Gastrocnemius medialis (tissue), 4 donors: Measurements from ENCODE around the gene CDK17. TPM values are rescaled to one million over a fixed set of nuclear protein-coding genes. Genes with fewer than 3 reads are reported as not detected.
"Not testable (repeated sequence)": the region's sequence is repeated elsewhere in the genome, so short reads cannot be mapped to it uniquely, and the experiment has no call there.

Source experiments
- ATAC-seq, 2 donors: fragments of 150-250 bp; one replicate each; pipeline ENCODE4 v1.9.1; 2016
- DNase-seq, 2 donors: peaks; one replicate each; pipeline ENCODE4 v3.0.0-alpha.2; 2019
- H3K27ac ChIP-seq, 4 donors: fragments of 200-600 bp; sonication (generic); 1 replicate in 1 of 4; 2 replicates in 3 of 4; pipeline ENCODE4 v1.5.1; 2016 to 2018; ENCODE audit warnings: mild to moderate bottlenecking in 2 of 4, moderate library complexity in 1 of 4
- H3K27me3 ChIP-seq, 3 donors: fragments of 200-600 bp; sonication (generic) in 2 of 3; 1 replicate in 1 of 3; 2 replicates in 2 of 3; pipeline versions ENCODE4 v1.5.1 to v1.6.0; 2016 to 2019; ENCODE audit warnings: mild to moderate bottlenecking in 1 of 3, moderate library complexity in 1 of 3
- H3K36me3 ChIP-seq, 2 donors: fragments of 200-600 bp; sonication (generic) in 1 of 2; one replicate each; pipeline ENCODE4 v1.5.1; 2017 to 2018
- H3K4me1 ChIP-seq, 2 donors: fragments of 200-600 bp; sonication (generic) in 1 of 2; one replicate each; pipeline ENCODE4 v1.5.1; 2016 to 2017; ENCODE audit warnings: mild to moderate bottlenecking in 2 of 2
- H3K4me3 ChIP-seq, 4 donors: fragments of 200-600 bp; sonication (generic) in 3 of 4; 1 replicate in 1 of 4; 2 replicates in 3 of 4; pipeline ENCODE4 v1.5.1; 2016 to 2019; ENCODE audit warnings: mild to moderate bottlenecking in 2 of 4
- H3K9me3 ChIP-seq, 3 donors: fragments of 200-600 bp; sonication (generic) in 2 of 3; 1 replicate in 1 of 3; 2 replicates in 2 of 3; pipeline ENCODE4 v1.5.1; 2016 to 2019
- POLR2A ChIP-seq, 2 donors: fragments of 450-650 bp; IDR thresholded peaks; one replicate each; pipeline ENCODE4 v1.6.1; 2017; ENCODE audit warnings: antibody characterized with exemption in 2 of 2, mild to moderate bottlenecking in 2 of 2, moderate library complexity in 2 of 2
- in situ Hi-C, 4 donors: fragments of 200-750 bp; cut with MboI; loops; one replicate each; pipeline versions ENCODE4 v1.15.0 to v1.8.0; 2017; ENCODE audit warnings: low sequenced_read_pairs in 4 of 4
- intact Hi-C: fragments of 100-400 bp; cut with DNase I; formaldehyde crosslinking; loops from one replicate; pipeline ENCODE4 v1.15.1; 2023; ENCODE audit warnings: low total_unique reads
- total RNA-seq, 4 donors: library from RNA; depleted of rRNA; stranded (reverse); fragments of >200 nt; gene quantifications; one replicate each; pipeline versions ENCODE4 v1.1.0 to v1.2.3, GENCODE V29; 2016
- TF ChIP-seq, protein P1 (sequence below), 5 experiments: fragments of 450-650 bp in 3 of 5; fragments of 200-600 bp in 2 of 5; sonication (generic) in 2 of 5; IDR thresholded peaks in 4 of 5; conservative IDR thresholded peaks in 1 of 5; 1 replicate in 4 of 5; 2 replicates in 1 of 5; pipeline ENCODE4 v1.5.1; 2016 to 2019; ENCODE audit warnings: antibody characterized with exemption in 5 of 5, mild to moderate bottlenecking in 3 of 5, moderate library complexity in 3 of 5

The CDK17 gene
- total RNA-seq, 4 donors from 2014 or later: 10.9 to 25.1 (median 20.9) TPM

DNA sequence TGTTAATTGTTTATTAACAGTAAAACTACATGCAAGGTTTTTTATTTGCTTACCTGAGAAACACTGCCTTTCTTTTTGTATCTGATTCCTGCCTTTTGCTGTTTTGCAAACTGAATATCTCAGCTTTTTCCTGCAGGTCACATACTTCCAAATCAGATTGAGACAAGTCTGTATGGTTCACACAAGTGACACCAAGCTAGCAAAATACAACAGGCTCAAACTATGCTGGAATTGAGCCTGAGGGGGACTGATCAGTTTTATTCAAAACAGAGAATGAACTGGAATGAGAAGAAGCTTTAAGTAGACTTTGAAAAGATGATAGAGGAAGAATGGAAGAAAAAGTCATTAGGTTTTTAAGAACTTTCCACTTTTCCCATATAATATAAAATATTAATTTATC, 12.2 kb upstream of the CDK17 start:
- no peaks in the 10 kb centered on the region for H3K4me1 ChIP-seq
- DNase-seq: no peak
- no peaks in the 10 kb centered on the region for H3K36me3 ChIP-seq
- intact Hi-C loops: no loop called here
- ATAC-seq: no peak
- H3K4me3 ChIP-seq: no peak overlapping the region
- TF ChIP-seq POLR2A (IDR thresholded peaks at IDR 0.05): no peak
- TF ChIP-seq, protein P1, sequence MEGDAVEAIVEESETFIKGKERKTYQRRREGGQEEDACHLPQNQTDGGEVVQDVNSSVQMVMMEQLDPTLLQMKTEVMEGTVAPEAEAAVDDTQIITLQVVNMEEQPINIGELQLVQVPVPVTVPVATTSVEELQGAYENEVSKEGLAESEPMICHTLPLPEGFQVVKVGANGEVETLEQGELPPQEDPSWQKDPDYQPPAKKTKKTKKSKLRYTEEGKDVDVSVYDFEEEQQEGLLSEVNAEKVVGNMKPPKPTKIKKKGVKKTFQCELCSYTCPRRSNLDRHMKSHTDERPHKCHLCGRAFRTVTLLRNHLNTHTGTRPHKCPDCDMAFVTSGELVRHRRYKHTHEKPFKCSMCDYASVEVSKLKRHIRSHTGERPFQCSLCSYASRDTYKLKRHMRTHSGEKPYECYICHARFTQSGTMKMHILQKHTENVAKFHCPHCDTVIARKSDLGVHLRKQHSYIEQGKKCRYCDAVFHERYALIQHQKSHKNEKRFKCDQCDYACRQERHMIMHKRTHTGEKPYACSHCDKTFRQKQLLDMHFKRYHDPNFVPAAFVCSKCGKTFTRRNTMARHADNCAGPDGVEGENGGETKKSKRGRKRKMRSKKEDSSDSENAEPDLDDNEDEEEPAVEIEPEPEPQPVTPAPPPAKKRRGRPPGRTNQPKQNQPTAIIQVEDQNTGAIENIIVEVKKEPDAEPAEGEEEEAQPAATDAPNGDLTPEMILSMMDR (IDR thresholded peaks at IDR 0.05 in 4 of 5, conservative IDR thresholded peaks at IDR 0.05 in 1 of 5): no peak
- in situ Hi-C loops: loop anchor here in 1 of 4 donors (25.0 kb wide), 1 partner anchor 350 kb away; no protein-coding TSS in a partner anchor
- H3K27me3 ChIP-seq: no peaks in the 10 kb centered on the region
- no peaks in the 10 kb centered on the region for H3K9me3 ChIP-seq
- no peak overlapping the region for H3K27ac ChIP-seq

DNA sequence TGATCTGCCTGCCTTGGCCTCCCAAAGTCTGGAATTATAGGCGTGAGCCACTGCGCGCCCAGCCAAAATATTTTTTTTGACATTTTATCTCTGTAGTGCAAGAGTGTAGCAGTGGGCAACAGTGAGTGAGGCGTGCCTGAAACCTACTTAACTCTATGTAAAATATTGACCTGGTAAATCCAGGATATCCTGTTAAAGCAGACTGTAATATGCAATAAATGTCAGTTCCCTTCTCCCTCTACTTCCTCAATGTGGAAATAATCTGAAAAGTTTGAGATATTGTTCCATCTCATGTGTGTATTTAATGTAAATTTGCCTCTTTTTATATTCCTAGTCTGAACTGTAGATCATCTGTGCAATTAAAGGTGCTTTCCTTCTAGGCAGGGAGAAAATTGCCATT, 9.5 kb upstream of the CDK17 start:
- Histone ChIP-seq H3K4me3 (no peak overlapping the region), H3K36me3 (no peaks in the 10 kb centered on the region), H3K4me1 (no peaks in the 10 kb centered on the region), H3K27me3 (no peaks in the 10 kb centered on the region), H3K27ac (no peak overlapping the region), H3K9me3 (no peaks in the 10 kb centered on the region)
- TF ChIP-seq POLR2A (IDR thresholded peaks at IDR 0.05): no peak
- TF ChIP-seq, protein P1 (IDR thresholded peaks at IDR 0.05 in 4 of 5, conservative IDR thresholded peaks at IDR 0.05 in 1 of 5): no peak
- ATAC-seq (no peak), DNase-seq (no peak)
- intact Hi-C loops: loop anchor here (10.0 kb wide), 2 partner anchors 345 to 495 kb away; partner anchors contain the start of gene NEDD1
- in situ Hi-C loops: loop anchor here in 2 of 4 donors (10.0 to 25.0 kb wide), 3 partner anchors 195 to 365 kb away; no protein-coding TSS in a partner anchor

DNA sequence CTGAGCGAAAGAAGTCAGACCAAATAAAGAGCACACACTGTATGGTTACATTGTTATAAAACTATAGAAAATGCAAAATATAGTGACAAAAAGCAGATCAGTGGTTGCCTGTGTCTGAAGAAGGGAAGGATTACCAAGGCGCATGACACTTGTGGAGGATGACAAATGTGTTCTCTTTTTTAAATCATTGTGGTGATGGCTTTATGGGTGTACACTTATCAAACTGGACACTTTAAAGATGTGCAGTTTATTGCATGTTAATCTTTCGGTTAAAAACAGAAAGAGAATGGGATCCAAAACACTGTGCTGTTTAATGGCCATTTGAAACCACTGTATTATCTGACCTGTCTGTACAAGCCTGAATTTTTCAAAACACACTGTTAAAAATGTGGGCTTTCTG, 8.8 kb upstream of the CDK17 start:
- Histone ChIP-seq H3K9me3 (no peaks in the 10 kb centered on the region), H3K27me3 (no peaks in the 10 kb centered on the region), H3K27ac (no peak overlapping the region), H3K4me3 (no peak overlapping the region), H3K36me3 (no peaks in the 10 kb centered on the region), H3K4me1 (no peaks in the 10 kb centered on the region)
- TF ChIP-seq POLR2A (IDR thresholded peaks at IDR 0.05): no peak
- TF ChIP-seq, protein P1 (IDR thresholded peaks at IDR 0.05 in 4 of 5, conservative IDR thresholded peaks at IDR 0.05 in 1 of 5): no peak
- DNase-seq (no peak), ATAC-seq (no peak)
- intact Hi-C loops (loop anchor here (10.0 kb wide), 2 partner anchors 344 to 496 kb away; partner anchors contain the start of gene NEDD1), in situ Hi-C loops (loop anchor here in 2 of 4 donors (10.0 to 25.0 kb wide), 3 partner anchors 194 to 364 kb away; no protein-coding TSS in a partner anchor)

DNA sequence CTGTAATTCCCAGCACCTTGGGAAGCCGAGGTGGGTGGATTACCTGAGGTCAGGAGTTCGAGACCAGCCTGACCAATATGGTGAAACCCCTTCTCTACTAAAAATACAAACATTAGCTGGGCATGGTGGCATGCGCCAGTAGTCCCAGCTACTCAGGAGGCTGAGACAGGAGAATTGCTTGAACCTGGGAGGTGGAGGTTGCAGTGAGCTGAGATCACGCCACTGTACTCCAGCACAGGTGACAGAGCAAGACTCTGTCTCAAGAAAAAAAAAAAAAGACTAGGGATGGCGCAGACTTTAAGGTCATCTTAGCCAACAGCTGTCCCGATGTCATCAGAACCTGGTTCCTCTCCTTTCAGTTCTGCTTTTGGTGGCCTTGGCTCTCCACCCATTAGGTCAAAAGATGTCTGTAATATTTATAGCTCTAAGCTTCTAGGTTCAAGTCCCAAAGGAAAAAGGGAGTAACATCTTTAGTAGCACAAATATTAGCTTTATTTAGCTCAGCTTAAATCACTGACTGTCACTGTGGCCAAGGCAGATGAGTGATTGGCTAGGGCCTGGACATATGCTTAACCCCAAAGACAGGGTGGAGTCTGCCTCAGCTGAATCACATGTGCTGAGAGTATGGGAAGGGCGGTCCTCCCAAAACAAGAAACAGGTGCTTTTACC, 7.3 kb upstream of the CDK17 start:
- not testable (repeated sequence) for H3K4me3 ChIP-seq, H3K4me1 ChIP-seq, H3K36me3 ChIP-seq, H3K27me3 ChIP-seq, DNase-seq, H3K9me3 ChIP-seq, H3K27ac ChIP-seq
- in situ Hi-C loops (loop anchor here in 2 of 4 donors (10.0 to 25.0 kb wide), 3 partner anchors 193 to 363 kb away; no protein-coding TSS in a partner anchor), intact Hi-C loops (loop anchor here (10.0 kb wide), 2 partner anchors 343 to 497 kb away; partner anchors contain the start of gene NEDD1)
- peak; percentile 42 to 51 for ATAC-seq

DNA sequence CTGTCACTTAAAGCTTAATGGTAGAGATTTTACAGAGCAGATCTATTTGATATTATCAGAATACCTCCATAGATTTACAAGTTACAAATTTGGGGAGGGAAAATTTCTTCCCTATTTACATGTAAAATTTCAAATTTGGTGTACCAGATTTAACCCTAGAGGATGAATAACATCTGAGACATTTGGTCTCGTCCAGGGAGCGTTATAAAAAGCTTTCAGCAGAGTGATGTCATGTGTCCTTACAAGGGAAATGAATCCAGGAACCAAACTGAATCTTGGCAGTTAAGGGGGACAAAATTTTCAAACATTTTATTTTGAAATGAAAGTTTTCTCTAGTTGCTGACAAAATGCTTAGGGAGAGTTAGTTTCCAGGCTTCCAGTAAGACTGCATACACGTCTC, 4.5 kb upstream of the CDK17 start:
- Histone ChIP-seq H3K27ac (no peak overlapping the region), H3K4me3 (no peak overlapping the region), H3K9me3 (no peaks in the 10 kb centered on the region), H3K4me1 (peaks cover 0 to 5% of the 10 kb centered on the region in 2 donors), H3K36me3 (no peaks in the 10 kb centered on the region), H3K27me3 (no peaks in the 10 kb centered on the region)
- DNase-seq (no peak), ATAC-seq (no peak)
- in situ Hi-C loops: loop anchor here in 2 of 4 donors (10.0 to 25.0 kb wide), 3 partner anchors 190 to 360 kb away; no protein-coding TSS in a partner anchor
- no peak for TF ChIP-seq POLR2A (IDR thresholded peaks at IDR 0.05)
- TF ChIP-seq, protein P1 (IDR thresholded peaks at IDR 0.05 in 4 of 5, conservative IDR thresholded peaks at IDR 0.05 in 1 of 5): no peak
- intact Hi-C loops: loop anchor here (5.0 to 10.0 kb wide), 4 partner anchors 98 to 500 kb away; partner anchors contain the start of gene NEDD1
